ENCODE measurements around the gene NAA80.

Gene NAA80

GRCh38 chr3:50295553-50296431 lies 3.4 kb downstream of the NAA80 start:
- DNase-seq (ENCODE audit: low spot score): no peak
- in situ Hi-C loops (cut with MboI; ENCODE audit: low sequenced_read_pairs, unreplicated experiment): no loop called here
- TF ChIP-seq CTCF (IDR thresholded peaks at IDR 0.05; ENCODE audit: borderline replicate concordance, control extremely low read depth, extremely low read depth, insufficient read depth, missing control alignments): no peak

GRCh38 chr3:50294492-50295403 lies 4.5 kb downstream of the NAA80 start:
- no peak for DNase-seq (ENCODE audit: low spot score)
- in situ Hi-C loops (cut with MboI; ENCODE audit: low sequenced_read_pairs, unreplicated experiment): no loop called here
- no peak for TF ChIP-seq CTCF (IDR thresholded peaks at IDR 0.05; ENCODE audit: borderline replicate concordance, control extremely low read depth, extremely low read depth, insufficient read depth, missing control alignments)

GRCh38 chr3:50294089-50294488 lies 5.1 kb downstream of the NAA80 start:
- no peak for DNase-seq (ENCODE audit: low spot score)
- no peak for TF ChIP-seq CTCF (IDR thresholded peaks at IDR 0.05; ENCODE audit: borderline replicate concordance, control extremely low read depth, extremely low read depth, insufficient read depth, missing control alignments)
- in situ Hi-C loops (cut with MboI; ENCODE audit: low sequenced_read_pairs, unreplicated experiment): no loop called here

GRCh38 chr3:50293079-50293801 lies 6.0 kb downstream of the NAA80 start:
- no peak for DNase-seq (ENCODE audit: low spot score)
- in situ Hi-C loops (cut with MboI; ENCODE audit: low sequenced_read_pairs, unreplicated experiment): no loop called here
- no peak for TF ChIP-seq CTCF (IDR thresholded peaks at IDR 0.05; ENCODE audit: borderline replicate concordance, control extremely low read depth, extremely low read depth, insufficient read depth, missing control alignments)

- TF ChIP-seq CTCF (IDR thresholded peaks at IDR 0.05; ENCODE audit: borderline replicate concordance, control extremely low read depth, extremely low read depth, insufficient read depth, missing control alignments): no peak
- DNase-seq (ENCODE audit: low spot score): peak; percentile 97
- in situ Hi-C loops (cut with MboI; ENCODE audit: low sequenced_read_pairs, unreplicated experiment): no loop called here
Measured at GRCh38 chr3:50292159-50293078, 6.8 kb downstream of the NAA80 start, which contains the start of gene IFRD2. TSS of gene IFRD2 (minus strand) at chr3:50292429. CDS start at chr3:50292274, 155 bp downstream.

Measured in GM13976 (cell line).